DMS53 treated with DMSO at 0.1 percent for 48 hours (cell line): Measurements from ENCODE around the gene PRAMEF5.
"Not testable (repeated sequence)": the region's sequence is repeated elsewhere in the genome, so short reads cannot be mapped to it uniquely, and the experiment has no call there.

Experiments used
- DNase-seq: peaks from one replicate; lab custom pipeline; 2025; ENCODE audit not compliant: unreplicated experiment; lab: John Stamatoyannopoulos, UW

PRAMEF5 gene

GRCh38 chr1:13265124-13265523 lies 11.1 kb downstream of the PRAMEF5 start:
- not testable (repeated sequence) for DNase-seq

- DNase-seq, result not testable (repeated sequence)
Measured at GRCh38 chr1:13277016-13277415, 23.0 kb downstream of the PRAMEF5 start.

- not testable (repeated sequence) for DNase-seq
Measured at GRCh38 chr1:13279617-13280016, 25.6 kb downstream of the PRAMEF5 start.

GRCh38 chr1:13285037-13285436 lies 31.0 kb downstream of the PRAMEF5 start, which contains the start of gene PRAMEF8:
PRAMEF8 (minus strand) TSS chr1:13285137; CDS start chr1:13284091, 1,046 bp downstream.
- not testable (repeated sequence) for DNase-seq

- not testable (repeated sequence) for DNase-seq
Measured at GRCh38 chr1:13289030-13289429, 35.0 kb downstream of the PRAMEF5 start.

- DNase-seq, result not testable (repeated sequence)
Measured at GRCh38 chr1:13297216-13297931, 43.4 kb downstream of the PRAMEF5 start.

DNA sequence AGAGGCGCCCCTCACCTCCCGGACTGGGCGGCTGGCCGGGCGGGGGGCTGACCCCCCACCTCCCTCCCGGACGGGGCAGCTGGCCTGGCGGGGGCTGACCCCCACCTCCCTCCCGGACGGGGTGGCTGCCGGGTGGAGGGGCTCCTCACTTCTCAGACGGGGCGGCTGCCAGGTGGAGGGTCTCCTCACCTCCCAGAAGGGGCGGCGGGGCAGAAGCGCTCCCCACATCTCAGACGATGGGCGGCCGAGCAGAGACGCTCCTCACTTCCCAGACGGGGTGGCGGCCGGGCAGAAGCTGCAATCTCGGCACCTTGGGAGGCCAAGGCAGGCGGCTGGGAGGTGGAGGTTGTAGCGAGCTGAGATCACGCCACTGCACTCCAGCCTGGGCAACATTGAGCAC lies 44.7 kb downstream of the PRAMEF5 start:
- not testable (repeated sequence) for DNase-seq

DNA sequence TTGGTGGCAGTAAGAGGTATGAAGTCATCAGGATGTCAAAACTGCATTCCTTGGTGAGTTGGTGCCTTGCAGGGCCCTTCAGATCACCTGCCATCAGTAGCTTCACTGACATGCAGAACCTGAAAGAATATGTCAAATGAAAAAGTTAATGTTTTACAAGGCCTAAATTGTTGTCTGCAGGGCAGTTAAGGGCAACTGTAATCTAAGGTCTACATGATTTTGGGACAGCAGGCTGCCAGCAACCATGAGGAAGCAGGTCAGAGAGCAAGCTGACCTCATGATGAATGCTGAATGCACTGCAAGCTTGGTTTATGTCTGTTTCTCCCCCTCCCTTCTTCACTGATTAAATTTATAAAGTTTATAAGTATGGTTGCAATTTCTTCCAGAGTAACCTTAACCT lies 48.2 kb downstream of the PRAMEF5 start:
- not testable (repeated sequence) for DNase-seq

DNA sequence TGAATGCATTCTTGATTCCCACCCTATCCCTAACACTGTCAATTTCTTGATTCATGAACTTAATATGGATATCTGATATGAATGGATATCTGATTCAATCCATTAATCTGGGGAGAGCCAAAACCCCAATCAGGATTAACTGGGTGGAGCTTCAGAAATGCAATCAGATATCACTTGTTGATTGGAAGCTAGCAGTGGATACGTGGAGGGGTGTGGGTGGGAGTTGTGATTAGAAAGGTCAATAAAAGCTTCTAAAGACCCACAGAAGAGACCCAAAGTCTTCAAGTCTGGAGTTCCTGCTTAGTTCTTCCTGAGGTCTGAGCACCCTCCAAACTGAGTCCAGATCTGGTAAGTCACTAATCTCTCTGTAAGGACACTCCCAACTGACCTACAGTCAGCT lies 49.2 kb downstream of the PRAMEF5 start, which contains the start of gene PRAMEF33:
Gene PRAMEF33, plus strand, starts transcription at position 301 of the 400 bp plus-strand sequence. CDS start 2,416 bp downstream, outside the sequence.
- not testable (repeated sequence) for DNase-seq
